Transverse colon (tissue), 4 donors: ENCODE data around the gene RELN. TPM values are rescaled to one million over a fixed set of nuclear protein-coding genes. Genes with fewer than 3 reads are reported as not detected.

ENCODE experiments used
- DNase-seq: peaks from one replicate; pipeline ENCODE4 v3.0.0-alpha.2; 2019
- H3K27ac ChIP-seq, 4 donors: fragments of 200-600 bp; sonication (generic); 2 replicates each; pipeline ENCODE4 v1.5.1; 2016 to 2018; ENCODE audit warnings: inconsistent platforms in 4 of 4
- H3K27me3 ChIP-seq: fragments of 200-600 bp; sonication (generic); 2 replicates; pipeline ENCODE4 v1.5.1; 2017; ENCODE audit warnings: inconsistent platforms
- H3K36me3 ChIP-seq, 4 donors: fragments of 200-600 bp; sonication (generic); 2 replicates each; pipeline ENCODE4 v1.5.1; 2017 to 2019; ENCODE audit warnings: inconsistent platforms in 4 of 4
- H3K4me1 ChIP-seq, 4 donors: fragments of 200-600 bp; sonication (generic); 2 replicates each; pipeline ENCODE4 v1.5.1; 2017 to 2020; ENCODE audit warnings: inconsistent platforms in 4 of 4
- H3K4me3 ChIP-seq, 4 donors: fragments of 200-600 bp; sonication (generic); 1 replicate in 1 of 4; 2 replicates in 3 of 4; pipeline versions ENCODE4 v1.5.1 to v1.6.1; 2017 to 2019; ENCODE audit warnings: inconsistent platforms in 4 of 4
- H3K9me3 ChIP-seq, 2 donors: fragments of 200-600 bp; sonication (generic); 2 replicates each; pipeline ENCODE4 v1.5.1; 2017 to 2019; ENCODE audit warnings: inconsistent platforms in 2 of 2
- EP300 ChIP-seq: sonication (generic); formaldehyde crosslinking; IDR thresholded peaks from one replicate; pipeline ENCODE4 v1.6.1; 2017; ENCODE audit warnings: antibody characterized with exemption, low read depth
- POLR2A ChIP-seq: fragments of 450-650 bp; IDR thresholded peaks from one replicate; pipeline ENCODE4 v1.6.1; 2016; ENCODE audit warnings: antibody characterized with exemption, mild to moderate bottlenecking, moderate library complexity
- POLR2AphosphoS5 ChIP-seq, 3 donors: sonication (generic); formaldehyde crosslinking; IDR thresholded peaks; one replicate each; pipeline ENCODE4 v1.6.1; 2016; ENCODE audit warnings: antibody characterized with exemption in 3 of 3
- WGBS, 2 donors: methylation state at CpG; one replicate each; pipeline ENCODE4 v1.1.5; 2018; ENCODE audit warnings: low coverage in 1 of 2; 5-methylcytosine and 5-hydroxymethylcytosine counted together
- in situ Hi-C, 4 donors: fragments of 200-750 bp; cut with MboI; loops; one replicate each; pipeline versions ENCODE4 v1.15.0 to v1.15.1; 2017; ENCODE audit warnings: low sequenced_read_pairs in 3 of 4, low pct_ligation_motif_present in 1 of 4, low pct_unique_long_range_greater_than_20kb in 1 of 4
- intact Hi-C: fragments of 100-400 bp; cut with DNase I; formaldehyde crosslinking; loops from one replicate; pipeline ENCODE4 v1.15.1; 2023; ENCODE audit warnings: low total_unique reads
- total RNA-seq, 4 donors: library from RNA; depleted of rRNA; stranded (reverse); fragments of >200 nt; gene quantifications; one replicate each; pipeline ENCODE4 v1.1.0, GENCODE V29; 2016
- TF ChIP-seq, protein P1 (sequence below), 5 experiments: fragments of 200-600 bp in 3 of 5; fragments of 450-650 bp in 2 of 5; sonication (generic) in 3 of 5; IDR thresholded peaks; 1 replicate in 2 of 5; 2 replicates in 3 of 5; pipeline ENCODE4 v1.5.1; 2016 to 2017; ENCODE audit warnings: antibody characterized with exemption in 5 of 5, inconsistent platforms in 3 of 5, mild to moderate bottlenecking in 2 of 5, moderate library complexity in 1 of 5

Gene RELN
- total RNA-seq, 4 donors from 2014 or later, result 1.00 to 2.7 (median 1.5) TPM; not detected in 1

DNA sequence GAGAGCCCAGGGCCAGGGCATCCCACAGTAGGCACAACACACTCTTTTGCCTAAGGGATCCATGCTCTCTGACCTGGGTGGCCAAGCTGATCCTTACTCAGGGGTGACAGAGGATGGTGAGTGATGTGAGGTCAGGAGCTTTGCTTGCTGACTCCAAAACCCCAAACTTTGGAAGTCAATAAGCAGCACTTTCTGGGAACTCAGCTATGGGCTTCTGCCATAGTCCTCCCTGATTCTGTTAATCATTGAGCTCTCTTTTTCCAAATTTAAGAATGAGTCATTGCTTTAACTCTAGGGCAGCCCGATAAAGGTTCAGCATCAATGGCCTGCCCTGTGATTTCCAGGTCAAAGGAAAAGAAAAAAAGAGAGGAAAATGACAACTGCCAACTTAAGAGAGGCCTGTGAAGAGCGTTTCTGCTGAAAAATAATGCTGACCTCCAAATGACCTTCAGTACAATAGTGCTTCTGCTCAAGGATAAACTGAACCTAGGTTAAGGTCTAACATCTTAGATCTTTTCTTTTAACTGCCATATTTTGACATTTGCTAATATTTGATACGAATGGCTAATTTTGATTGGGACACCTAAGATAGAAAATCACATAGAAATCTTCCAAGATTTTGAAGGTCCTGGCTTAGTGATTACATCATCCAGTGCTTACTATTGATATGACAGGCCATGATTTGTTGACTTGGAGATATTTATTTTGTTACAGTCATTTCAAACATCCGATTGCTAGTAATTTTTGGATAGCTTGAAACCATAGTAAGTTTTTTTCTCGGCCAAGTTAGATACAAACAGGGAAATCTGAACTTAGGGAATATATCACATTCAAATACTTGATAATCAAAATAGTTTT is 20.8 kb upstream of the RELN start:
- no peak overlapping the region for H3K4me3 ChIP-seq
- 69 to 77% methylated on average over 4 to 5 of the region's 5 CpGs for WGBS, 2 donors
- TF ChIP-seq, protein P1, sequence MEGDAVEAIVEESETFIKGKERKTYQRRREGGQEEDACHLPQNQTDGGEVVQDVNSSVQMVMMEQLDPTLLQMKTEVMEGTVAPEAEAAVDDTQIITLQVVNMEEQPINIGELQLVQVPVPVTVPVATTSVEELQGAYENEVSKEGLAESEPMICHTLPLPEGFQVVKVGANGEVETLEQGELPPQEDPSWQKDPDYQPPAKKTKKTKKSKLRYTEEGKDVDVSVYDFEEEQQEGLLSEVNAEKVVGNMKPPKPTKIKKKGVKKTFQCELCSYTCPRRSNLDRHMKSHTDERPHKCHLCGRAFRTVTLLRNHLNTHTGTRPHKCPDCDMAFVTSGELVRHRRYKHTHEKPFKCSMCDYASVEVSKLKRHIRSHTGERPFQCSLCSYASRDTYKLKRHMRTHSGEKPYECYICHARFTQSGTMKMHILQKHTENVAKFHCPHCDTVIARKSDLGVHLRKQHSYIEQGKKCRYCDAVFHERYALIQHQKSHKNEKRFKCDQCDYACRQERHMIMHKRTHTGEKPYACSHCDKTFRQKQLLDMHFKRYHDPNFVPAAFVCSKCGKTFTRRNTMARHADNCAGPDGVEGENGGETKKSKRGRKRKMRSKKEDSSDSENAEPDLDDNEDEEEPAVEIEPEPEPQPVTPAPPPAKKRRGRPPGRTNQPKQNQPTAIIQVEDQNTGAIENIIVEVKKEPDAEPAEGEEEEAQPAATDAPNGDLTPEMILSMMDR (IDR thresholded peaks at IDR 0.05), result no peak
- TF ChIP-seq POLR2AphosphoS5 (IDR thresholded peaks at IDR 0.05) (no peak), POLR2A (no peak), EP300 (no peak)
- H3K27me3 ChIP-seq, result no peaks in the 10 kb centered on the region
- intact Hi-C loops (no loop called here), in situ Hi-C loops (no loop called here)
- no peak for DNase-seq
- no peak overlapping the region for H3K27ac ChIP-seq
- no peaks in the 10 kb centered on the region for H3K36me3 ChIP-seq
- H3K4me1 ChIP-seq, result no peaks in the 10 kb centered on the region
- no peaks in the 10 kb centered on the region for H3K9me3 ChIP-seq

DNA sequence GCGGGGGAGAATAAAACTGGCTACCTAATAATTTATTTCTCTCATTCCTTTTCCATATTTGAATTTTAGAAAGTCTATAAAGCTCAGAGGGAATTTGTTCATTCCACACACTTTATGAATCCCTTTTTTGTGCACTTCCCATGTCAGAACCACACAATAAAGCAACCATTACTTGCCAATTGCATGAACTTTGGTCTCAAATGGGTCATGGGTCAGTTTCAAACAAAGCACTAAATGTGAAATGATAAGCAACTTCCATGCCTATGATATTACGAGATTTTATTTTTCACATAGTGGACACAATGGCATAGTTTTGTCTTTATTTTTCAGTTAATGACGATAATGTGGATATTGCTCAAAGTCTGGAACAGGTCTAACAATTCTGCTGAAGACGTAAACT is 18.6 kb upstream of the RELN start:
- Histone ChIP-seq H3K27me3 (no peaks in the 10 kb centered on the region), H3K9me3 (no peaks in the 10 kb centered on the region), H3K4me1 (no peaks in the 10 kb centered on the region), H3K36me3 (no peaks in the 10 kb centered on the region), H3K4me3 (no peak overlapping the region), H3K27ac (no peak overlapping the region)
- TF ChIP-seq POLR2AphosphoS5 (IDR thresholded peaks at IDR 0.05) (no peak), POLR2A (no peak), EP300 (no peak)
- TF ChIP-seq, protein P1 (IDR thresholded peaks at IDR 0.05), result no peak
- intact Hi-C loops (no loop called here), in situ Hi-C loops (no loop called here)
- no peak for DNase-seq
- WGBS, 2 donors, result 79 to 85% methylated on average over 4 of the region's 4 CpGs

DNA sequence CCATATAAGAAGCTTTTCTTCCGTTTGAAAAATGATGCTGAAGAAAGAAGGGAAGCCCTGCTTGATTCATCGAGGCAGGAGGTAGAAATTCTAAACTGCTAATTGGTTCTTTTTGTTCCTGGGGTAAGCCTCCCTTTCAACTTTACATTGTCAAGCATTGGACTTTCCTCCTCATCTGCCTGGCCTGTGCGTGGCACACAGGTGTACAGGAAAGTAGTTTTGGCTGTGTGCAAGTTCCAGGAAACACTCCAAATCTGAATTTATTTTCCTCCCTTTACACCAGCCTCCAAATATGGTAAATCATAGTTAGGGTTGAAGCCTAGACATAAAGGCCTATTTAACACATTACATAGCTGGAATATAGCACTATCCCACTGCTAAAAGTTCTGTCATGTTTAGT is 18.2 kb upstream of the RELN start:
- no peaks in the 10 kb centered on the region for H3K36me3 ChIP-seq
- intact Hi-C loops, result loop anchor here (1.0 kb wide), 1 partner anchor 21 kb away; no protein-coding TSS in a partner anchor
- no peaks in the 10 kb centered on the region for H3K9me3 ChIP-seq
- in situ Hi-C loops, result no loop called here
- no peaks in the 10 kb centered on the region for H3K4me1 ChIP-seq
- no peak for DNase-seq
- 68 to 71% methylated on average over 3 of the region's 3 CpGs for WGBS, 2 donors
- H3K27me3 ChIP-seq, result no peaks in the 10 kb centered on the region
- TF ChIP-seq EP300 (no peak), POLR2AphosphoS5 (IDR thresholded peaks at IDR 0.05) (no peak), POLR2A (no peak)
- TF ChIP-seq, protein P1 (IDR thresholded peaks at IDR 0.05), result no peak
- no peak overlapping the region for H3K27ac ChIP-seq
- no peak overlapping the region for H3K4me3 ChIP-seq

DNA sequence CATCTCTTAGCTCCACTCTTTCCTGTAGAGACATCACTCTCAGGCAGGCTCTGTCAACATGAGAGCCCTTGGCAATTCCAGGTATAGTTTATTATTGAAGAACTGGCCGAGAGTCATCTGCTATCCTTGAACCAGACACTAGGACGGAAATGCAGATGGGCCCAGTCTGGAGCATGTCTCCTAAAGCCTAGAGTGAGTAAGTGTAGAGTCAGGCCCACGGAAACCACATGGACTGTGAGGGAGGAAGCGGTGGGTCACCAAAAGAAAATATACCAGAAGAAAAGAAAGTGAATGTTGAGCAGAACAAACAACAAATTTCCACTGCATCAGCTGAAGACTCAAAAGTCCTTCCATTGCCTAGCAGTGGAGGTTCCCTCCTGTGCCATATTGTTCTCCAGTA is 15.7 kb upstream of the RELN start:
- no peak overlapping the region for H3K27ac ChIP-seq
- H3K27me3 ChIP-seq, result no peaks in the 10 kb centered on the region
- no peak overlapping the region for H3K4me3 ChIP-seq
- H3K9me3 ChIP-seq, result no peaks in the 10 kb centered on the region
- no peak for DNase-seq
- in situ Hi-C loops, result no loop called here
- TF ChIP-seq POLR2AphosphoS5 (IDR thresholded peaks at IDR 0.05) (no peak), POLR2A (no peak), EP300 (no peak)
- TF ChIP-seq, protein P1 (IDR thresholded peaks at IDR 0.05), result no peak
- H3K36me3 ChIP-seq, result no peaks in the 10 kb centered on the region
- 81 to 86% methylated on average over 4 of the region's 4 CpGs for WGBS, 2 donors
- H3K4me1 ChIP-seq, result no peaks in the 10 kb centered on the region
- intact Hi-C loops, result no loop called here
